Chondrocyte (in vitro differentiated cells): ENCODE results near the gene EMC7. TPM values are rescaled to one million over a fixed set of nuclear protein-coding genes. Genes with fewer than 3 reads are reported as not detected.
A peak's percentile ranks its signal among the peaks of the same experiment; 100 is the strongest.
"Not testable (repeated sequence)": the region's sequence is repeated elsewhere in the genome, so short reads cannot be mapped to it uniquely, and the experiment has no call there.

Experiments
- DNase-seq: peaks from one replicate; pipeline ENCODE4 v3.0.0; 2021; ENCODE audit warnings: mixed read lengths, low spot score
- H3K27ac Mint-ChIP-seq: one replicate; pipeline ENCODE4 v1.8.0; 2021; ENCODE audit warnings: mild to moderate bottlenecking, moderate library complexity, mixed read lengths; ENCODE audit not compliant: unreplicated experiment
- H3K27me3 Mint-ChIP-seq: 2 replicates; pipeline ENCODE4 v1.8.0; 2021; ENCODE audit warnings: low read depth, mixed read lengths
- H3K36me3 Mint-ChIP-seq: 2 replicates; pipeline ENCODE4 v1.8.0; 2021; ENCODE audit warnings: low read depth, mixed read lengths
- H3K4me1 Mint-ChIP-seq: 2 replicates; pipeline ENCODE4 v1.8.0; 2021; ENCODE audit warnings: low read depth, mild to moderate bottlenecking, mixed read lengths
- H3K4me3 Mint-ChIP-seq: one replicate; pipeline ENCODE4 v1.8.0; 2021; ENCODE audit warnings: mild to moderate bottlenecking, moderate library complexity, mixed read lengths; ENCODE audit not compliant: unreplicated experiment
- H3K9me3 Mint-ChIP-seq: 2 replicates; pipeline ENCODE4 v1.8.0; 2021; ENCODE audit warnings: low read depth, mixed read lengths
- CTCF ChIP-seq: fragments of 200-600 bp; sonication (generic); IDR thresholded peaks from 2 replicates; pipeline ENCODE4 v1.5.0; 2021; ENCODE audit warnings: antibody characterized with exemption, mild to moderate bottlenecking, moderate library complexity
- total RNA-seq: library from RNA; stranded (reverse); gene quantifications from 3 replicates; pipeline ENCODE4 v1.2.1, GENCODE V29; 2021

The EMC7 gene
- total RNA-seq, 1 donor from 2014 or later, result 98.7 TPM

GRCh38 chr15:34126522-34126921 is 24.9 kb upstream of the EMC7 start:
- Mint-ChIP-seq H3K4me3 (no peak overlapping the region), H3K27ac (peak overlapping the region; percentile 22), H3K9me3 (peaks cover 4% of the 10 kb centered on the region), H3K4me1 (peaks cover 8% of the 10 kb centered on the region), H3K36me3 (no peaks in the 10 kb centered on the region), H3K27me3 (no peaks in the 10 kb centered on the region)
- DNase-seq, result no peak
- no peak for TF ChIP-seq CTCF

DNA sequence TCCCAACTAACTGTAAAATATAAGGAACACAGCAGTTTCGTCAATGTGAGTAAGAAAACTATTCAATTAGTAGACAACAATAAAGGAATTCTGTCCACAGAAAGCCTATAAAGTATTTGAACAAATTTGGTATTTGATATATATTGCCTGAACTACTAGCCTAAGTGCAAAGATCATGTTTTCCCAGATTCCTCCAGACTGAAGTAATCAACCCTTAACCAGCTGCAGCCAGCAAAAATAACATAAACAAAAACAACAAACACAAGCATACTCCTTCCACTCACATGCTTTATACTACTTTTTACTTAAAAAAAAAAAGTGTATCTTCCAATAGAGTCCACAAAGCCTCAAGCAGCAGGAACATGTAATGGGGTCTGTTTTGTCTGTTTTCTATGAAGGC is 24.3 kb upstream of the EMC7 start:
- no peak overlapping the region for H3K4me3 Mint-ChIP-seq
- H3K27ac Mint-ChIP-seq, result no peak overlapping the region
- no peak for DNase-seq
- no peak for TF ChIP-seq CTCF
- H3K27me3 Mint-ChIP-seq, result no peaks in the 10 kb centered on the region
- H3K9me3 Mint-ChIP-seq, result peaks cover 4% of the 10 kb centered on the region
- H3K4me1 Mint-ChIP-seq, result peaks cover 8% of the 10 kb centered on the region
- H3K36me3 Mint-ChIP-seq, result no peaks in the 10 kb centered on the region

DNA sequence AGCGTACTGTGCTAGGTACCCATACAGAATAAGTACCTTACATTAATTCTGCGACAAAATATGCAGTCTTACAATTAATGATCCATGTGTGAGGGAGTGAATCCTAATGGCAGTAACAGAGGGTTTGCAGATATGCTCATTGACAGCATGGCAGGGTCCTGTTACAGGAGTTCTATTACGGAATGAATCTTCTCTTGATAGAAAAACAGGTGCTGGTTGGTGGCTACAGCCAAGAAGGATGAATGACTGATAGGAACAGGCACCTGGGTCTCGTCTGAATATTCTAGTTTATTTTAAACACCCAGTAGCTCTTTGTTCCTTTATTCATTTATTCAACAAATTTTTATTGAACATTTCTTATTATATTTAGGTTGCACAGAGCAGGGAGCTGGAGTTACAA is 23.0 kb upstream of the EMC7 start:
- H3K27me3 Mint-ChIP-seq, result no peaks in the 10 kb centered on the region

DNA sequence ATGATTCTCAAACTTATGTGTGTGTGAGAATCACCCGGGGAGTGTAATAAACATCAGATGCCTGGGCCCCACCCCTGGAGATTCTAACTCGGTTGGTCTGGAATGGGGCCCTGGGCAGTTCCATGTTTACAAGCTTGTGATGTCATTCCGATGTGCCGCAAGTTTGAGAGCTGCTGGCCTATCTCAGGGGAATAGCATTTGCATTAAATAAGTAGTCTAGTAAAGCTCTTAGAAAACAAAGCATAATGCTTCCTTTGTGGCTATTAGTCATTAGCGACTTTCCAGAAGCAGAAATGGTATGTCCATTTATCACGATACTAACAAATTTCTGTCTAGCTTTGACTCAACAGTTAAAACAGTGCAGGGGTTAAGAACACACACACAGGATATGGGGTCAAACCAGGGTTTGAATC is 21.1 kb upstream of the EMC7 start:
- Mint-ChIP-seq H3K27me3 (no peaks in the 10 kb centered on the region), H3K27ac (no peak overlapping the region), H3K36me3 (no peaks in the 10 kb centered on the region), H3K4me1 (peaks cover 8% of the 10 kb centered on the region), H3K4me3 (no peak overlapping the region), H3K9me3 (peaks cover 4% of the 10 kb centered on the region)
- no peak for DNase-seq
- TF ChIP-seq CTCF, result no peak

More for the DNA sequence above, 23.0 kb upstream of the EMC7 start:
- Mint-ChIP-seq H3K27ac (no peak overlapping the region), H3K36me3 (no peaks in the 10 kb centered on the region), H3K4me1 (peaks cover 8% of the 10 kb centered on the region), H3K4me3 (no peak overlapping the region), H3K9me3 (peaks cover 4% of the 10 kb centered on the region)
- TF ChIP-seq CTCF, result no peak
- no peak for DNase-seq

DNA sequence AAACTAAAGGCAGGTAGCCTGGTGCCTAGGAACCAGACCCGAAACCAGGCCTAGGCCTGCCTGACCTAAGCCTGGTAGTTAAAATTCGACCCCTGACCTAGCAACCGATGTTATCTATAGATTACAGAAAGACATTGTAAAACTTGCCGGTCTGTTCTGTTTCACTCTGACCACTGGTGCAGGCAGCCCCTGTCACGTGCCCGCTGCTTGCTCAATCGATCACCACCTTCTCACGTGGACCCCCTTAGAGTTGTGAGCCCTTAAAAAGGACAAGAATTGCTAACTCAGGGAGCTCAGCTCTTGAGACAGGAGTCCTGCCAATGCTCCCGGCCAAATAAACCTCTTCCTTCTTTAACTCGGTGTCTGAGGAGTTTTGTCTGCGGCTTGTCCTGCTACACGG is 20.1 kb upstream of the EMC7 start:
- H3K36me3 Mint-ChIP-seq, H3K4me3 Mint-ChIP-seq, DNase-seq, H3K27me3 Mint-ChIP-seq, H3K9me3 Mint-ChIP-seq, H3K4me1 Mint-ChIP-seq, H3K27ac Mint-ChIP-seq: not testable (repeated sequence)

DNA sequence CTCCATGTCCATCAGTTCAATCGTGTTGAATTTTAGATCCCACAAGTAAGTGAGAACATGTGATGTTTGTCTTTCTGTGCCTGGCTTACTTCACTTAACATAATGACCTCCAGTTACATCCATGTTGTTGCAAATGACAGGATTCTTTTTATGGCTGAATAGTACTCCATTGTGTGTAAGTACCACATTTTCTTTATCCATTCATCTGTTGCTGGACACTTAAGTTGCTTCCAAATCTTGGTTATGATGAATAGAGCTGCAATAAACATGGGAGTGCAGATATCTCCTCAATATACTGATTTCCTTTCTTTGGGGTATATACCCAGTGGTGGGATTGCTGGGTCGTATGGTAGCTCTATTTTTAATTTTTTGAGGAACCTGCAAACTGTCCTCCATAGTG is 18.8 kb upstream of the EMC7 start:
- not testable (repeated sequence) for H3K9me3 Mint-ChIP-seq, H3K36me3 Mint-ChIP-seq

More for the DNA sequence above, 18.8 kb upstream of the EMC7 start:
- H3K27ac Mint-ChIP-seq, H3K4me3 Mint-ChIP-seq, H3K27me3 Mint-ChIP-seq, DNase-seq, H3K4me1 Mint-ChIP-seq: not testable (repeated sequence)
